HEK293 (cell line): ENCODE data around the gene PROK1.

Source experiments
- CTCF ChIA-PET: fragments of 350-600 bp; formaldehyde crosslinking; extraction: SDS; loops from one replicate; lab custom pipeline; 2021; ENCODE audit warnings: antibody characterized with exemption; lab: Yijun Ruan, JAX
- POLR2A ChIA-PET: fragments of 300-600 bp; formaldehyde crosslinking; extraction: SDS; loops from one replicate; lab custom pipeline; 2020; ENCODE audit warnings: antibody characterized with exemption, inconsistent platforms; lab: Yijun Ruan, JAX
- H3K27ac ChIP-seq: fragments of 200-500 bp; sonication (Bioruptor generic); 2 replicates; pipeline ENCODE4 v1.5.1; 2014; ENCODE audit warnings: low read depth, low read length, control low read depth, inconsistent platforms; ENCODE audit errors: extremely low read depth
- H3K36me3 ChIP-seq, 2 experiments: fragments of 200-500 bp in 1 of 2; sonication (Bioruptor generic) in 1 of 2; 1 replicate in 1 of 2; 2 replicates in 1 of 2; pipeline ENCODE4 v1.5.1; 2014 to 2017; ENCODE audit warnings: inconsistent platforms in 2 of 2, low read length in 2 of 2; ENCODE audit not compliant: control insufficient read depth in 2 of 2, insufficient read depth in 1 of 2
- H3K4me1 ChIP-seq: fragments of 200-500 bp; sonication (Bioruptor generic); 2 replicates; pipeline ENCODE4 v1.5.1; 2014; ENCODE audit warnings: mild to moderate bottlenecking, low read length, inconsistent platforms; ENCODE audit not compliant: control insufficient read depth, insufficient read depth
- H3K4me3 ChIP-seq: 2 replicates; pipeline ENCODE4 v1.5.1; 2011; ENCODE audit warnings: low read depth, mild to moderate bottlenecking, control low read depth, low read length, moderate library complexity
- H3K9me3 ChIP-seq: fragments of 200-500 bp; sonication (Bioruptor generic); 2 replicates; pipeline ENCODE4 v1.5.1; 2014; ENCODE audit warnings: low read depth, low read length, inconsistent platforms; ENCODE audit not compliant: control insufficient read depth, insufficient read depth
- ATF2 ChIP-seq: fragments of 450-650 bp; formaldehyde crosslinking; IDR thresholded peaks from 2 replicates; pipeline ENCODE4 v1.5.1; 2016; ENCODE audit warnings: missing biosample characterization, missing genetic modification characterization, low read depth
- EGR2 ChIP-seq: fragments of 450-650 bp; formaldehyde crosslinking; IDR thresholded peaks from 2 replicates; pipeline ENCODE4 v1.5.1; 2016; ENCODE audit warnings: low read depth, missing biosample characterization, missing genetic modification characterization
- FEZF1 ChIP-seq: fragments of 450-650 bp; formaldehyde crosslinking; IDR thresholded peaks from 2 replicates; pipeline ENCODE4 v1.5.1; 2016; ENCODE audit warnings: missing biosample characterization, missing genetic modification characterization
- GLIS1 ChIP-seq: fragments of 450-650 bp; formaldehyde crosslinking; IDR thresholded peaks from 2 replicates; pipeline ENCODE4 v1.5.1; 2016; ENCODE audit warnings: missing biosample characterization, missing genetic modification characterization
- KLF7 ChIP-seq: fragments of 450-650 bp; formaldehyde crosslinking; IDR thresholded peaks from 2 replicates; pipeline ENCODE4 v1.5.1; 2016; ENCODE audit warnings: missing biosample characterization, missing genetic modification characterization, borderline replicate concordance
- KLF8 ChIP-seq: fragments of 450-650 bp; formaldehyde crosslinking; IDR thresholded peaks from 2 replicates; pipeline ENCODE4 v1.5.1; 2016; ENCODE audit warnings: missing biosample characterization, missing genetic modification characterization
- OVOL3 ChIP-seq: fragments of 450-650 bp; formaldehyde crosslinking; IDR thresholded peaks from 2 replicates; pipeline ENCODE4 v1.5.1; 2016; ENCODE audit warnings: missing biosample characterization, missing genetic modification characterization
- TCF7L2 ChIP-seq: IDR thresholded peaks from 2 replicates; pipeline ENCODE4 v1.6.1; 2011; ENCODE audit warnings: low read depth, mild to moderate bottlenecking, inconsistent platforms, low read length, moderate library complexity, borderline replicate concordance
- YY1 ChIP-seq: fragments of 450-650 bp; formaldehyde crosslinking; IDR thresholded peaks from 2 replicates; pipeline ENCODE4 v1.5.1; 2018; ENCODE audit warnings: missing biosample characterization, missing genetic modification characterization
- ZBTB17 ChIP-seq: fragments of 450-650 bp; formaldehyde crosslinking; IDR thresholded peaks from 2 replicates; pipeline ENCODE4 v1.5.1; 2016; ENCODE audit warnings: missing biosample characterization, missing genetic modification characterization
- ZFHX2 ChIP-seq: fragments of 450-650 bp; formaldehyde crosslinking; conservative IDR thresholded peaks from 2 replicates; pipeline ENCODE4 v1.5.1; 2016; ENCODE audit warnings: missing biosample characterization, missing genetic modification characterization
- ZNF114 ChIP-seq: fragments of 450-650 bp; formaldehyde crosslinking; IDR thresholded peaks from 2 replicates; pipeline ENCODE4 v1.5.0; 2017; ENCODE audit warnings: missing biosample characterization, missing genetic modification characterization
- ZNF146 ChIP-seq: fragments of 450-650 bp; formaldehyde crosslinking; IDR thresholded peaks from 2 replicates; pipeline ENCODE4 v1.5.1; 2016; ENCODE audit warnings: missing biosample characterization, missing genetic modification characterization
- ZNF169 ChIP-seq: fragments of 450-650 bp; formaldehyde crosslinking; IDR thresholded peaks from 2 replicates; pipeline ENCODE4 v1.5.1; 2016; ENCODE audit warnings: missing biosample characterization, missing genetic modification characterization
- ZNF2 ChIP-seq: fragments of 450-650 bp; formaldehyde crosslinking; IDR thresholded peaks from 2 replicates; pipeline ENCODE4 v1.5.1; 2016; ENCODE audit warnings: missing biosample characterization, missing genetic modification characterization
- ZNF211 ChIP-seq: fragments of 450-650 bp; formaldehyde crosslinking; IDR thresholded peaks from 2 replicates; pipeline ENCODE4 v1.5.1; 2016; ENCODE audit warnings: low read depth, missing biosample characterization, missing genetic modification characterization
- ZNF214 ChIP-seq: fragments of 450-650 bp; formaldehyde crosslinking; IDR thresholded peaks from 2 replicates; pipeline ENCODE4 v1.5.1; 2017; ENCODE audit warnings: missing biosample characterization, mild to moderate bottlenecking, missing genetic modification characterization, borderline replicate concordance
- ZNF239 ChIP-seq: fragments of 450-650 bp; formaldehyde crosslinking; IDR thresholded peaks from 2 replicates; pipeline ENCODE4 v1.5.1; 2016; ENCODE audit warnings: missing biosample characterization, missing genetic modification characterization
- ZNF292 ChIP-seq: fragments of 450-650 bp; formaldehyde crosslinking; IDR thresholded peaks from 2 replicates; pipeline ENCODE4 v1.5.1; 2016; ENCODE audit warnings: low read depth, missing biosample characterization, missing genetic modification characterization, borderline replicate concordance
- ZNF324 ChIP-seq: fragments of 450-650 bp; formaldehyde crosslinking; IDR thresholded peaks from 2 replicates; pipeline ENCODE4 v1.5.1; 2016; ENCODE audit warnings: missing biosample characterization, missing genetic modification characterization
- ZNF560 ChIP-seq: fragments of 450-650 bp; formaldehyde crosslinking; IDR thresholded peaks from 2 replicates; pipeline ENCODE4 v1.5.1; 2017; ENCODE audit warnings: missing biosample characterization, missing genetic modification characterization, borderline replicate concordance
- ZNF600 ChIP-seq: fragments of 450-650 bp; formaldehyde crosslinking; IDR thresholded peaks from 2 replicates; pipeline ENCODE4 v1.5.1; 2016; ENCODE audit warnings: missing biosample characterization, missing genetic modification characterization
- ZNF639 ChIP-seq: fragments of 450-650 bp; formaldehyde crosslinking; IDR thresholded peaks from 2 replicates; pipeline ENCODE4 v1.5.1; 2016; ENCODE audit warnings: missing biosample characterization, missing genetic modification characterization
- ZNF791 ChIP-seq: fragments of 450-650 bp; formaldehyde crosslinking; IDR thresholded peaks from 2 replicates; pipeline ENCODE4 v1.5.1; 2016; ENCODE audit warnings: missing biosample characterization, missing genetic modification characterization
- ZNF830 ChIP-seq: fragments of 450-650 bp; IDR thresholded peaks from 2 replicates; pipeline ENCODE4 v1.5.0; 2018; ENCODE audit warnings: missing biosample characterization, missing genetic modification characterization, low read depth, mild to moderate bottlenecking, moderate library complexity
- ZNF837 ChIP-seq: fragments of 450-650 bp; formaldehyde crosslinking; IDR thresholded peaks from 2 replicates; pipeline ENCODE4 v1.5.1; 2016; ENCODE audit warnings: missing biosample characterization, missing genetic modification characterization
- ZSCAN23 ChIP-seq: fragments of 450-650 bp; formaldehyde crosslinking; IDR thresholded peaks from 2 replicates; pipeline ENCODE4 v1.5.1; 2016; ENCODE audit warnings: missing biosample characterization, missing genetic modification characterization
- TF ChIP-seq, protein P1 (sequence below): fragments of 450-650 bp; formaldehyde crosslinking; IDR thresholded peaks from 2 replicates; pipeline ENCODE4 v1.5.1; 2017; ENCODE audit warnings: missing biosample characterization, missing genetic modification characterization
- TF ChIP-seq, protein P2 (sequence below): fragments of 450-650 bp; formaldehyde crosslinking; IDR thresholded peaks from 2 replicates; pipeline ENCODE4 v1.5.1; 2017; ENCODE audit warnings: missing biosample characterization, missing genetic modification characterization
- TF ChIP-seq, protein P3 (sequence below): fragments of 450-650 bp; formaldehyde crosslinking; IDR thresholded peaks from 2 replicates; pipeline ENCODE4 v1.5.1; 2016; ENCODE audit warnings: missing biosample characterization, missing genetic modification characterization

PROK1 gene

DNA sequence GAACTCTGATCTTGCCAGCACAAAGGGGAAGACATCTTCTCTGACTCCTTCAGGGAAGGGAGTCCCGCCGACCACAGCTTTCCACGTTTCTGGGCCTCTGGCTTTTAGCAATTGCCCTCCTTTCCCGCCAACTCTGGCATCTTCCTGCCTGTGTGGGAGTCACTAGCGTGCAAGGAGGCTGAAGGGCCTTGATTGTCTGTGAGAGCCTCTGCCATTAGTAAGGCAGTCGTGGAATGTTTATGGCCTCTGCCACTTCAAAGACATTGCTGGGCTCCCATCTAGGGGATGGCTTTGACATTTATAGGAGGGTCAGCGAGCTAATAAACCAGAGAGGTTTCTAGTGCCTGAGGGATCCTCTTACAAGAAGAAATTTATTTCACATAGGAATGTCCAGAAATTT, 14.3 kb upstream of the PROK1 start:
- Histone ChIP-seq H3K4me1 (no peaks in the 10 kb centered on the region), H3K4me3 (no peak overlapping the region), H3K36me3 (no peaks in the 10 kb centered on the region), H3K27ac (no peak overlapping the region), H3K9me3 (no peaks in the 10 kb centered on the region)
- ChIA-PET POLR2A (interaction anchor here (1.1 kb wide), 1 partner anchor 97 kb away, joined by 5 read pairs; the partner anchor contains the start of gene RBM15), CTCF (interaction anchor here (0.7 to 3.1 kb wide), 3 partner anchors 24 to 228 kb away, joined by 3 to 10 read pairs (median 7); no protein-coding TSS in a partner anchor)
- peak; percentile 57; the same call in 1 of the 2 replicates for TF ChIP-seq EGR2 (tag by site-specific recombination)
- TF ChIP-seq ZBTB17 (tag by site-specific recombination) = peak; percentile 24; the same call in 1 of the 2 replicates
- TF ChIP-seq ZNF324 (tag by site-specific recombination) = no peak
- TF ChIP-seq, protein P1, sequence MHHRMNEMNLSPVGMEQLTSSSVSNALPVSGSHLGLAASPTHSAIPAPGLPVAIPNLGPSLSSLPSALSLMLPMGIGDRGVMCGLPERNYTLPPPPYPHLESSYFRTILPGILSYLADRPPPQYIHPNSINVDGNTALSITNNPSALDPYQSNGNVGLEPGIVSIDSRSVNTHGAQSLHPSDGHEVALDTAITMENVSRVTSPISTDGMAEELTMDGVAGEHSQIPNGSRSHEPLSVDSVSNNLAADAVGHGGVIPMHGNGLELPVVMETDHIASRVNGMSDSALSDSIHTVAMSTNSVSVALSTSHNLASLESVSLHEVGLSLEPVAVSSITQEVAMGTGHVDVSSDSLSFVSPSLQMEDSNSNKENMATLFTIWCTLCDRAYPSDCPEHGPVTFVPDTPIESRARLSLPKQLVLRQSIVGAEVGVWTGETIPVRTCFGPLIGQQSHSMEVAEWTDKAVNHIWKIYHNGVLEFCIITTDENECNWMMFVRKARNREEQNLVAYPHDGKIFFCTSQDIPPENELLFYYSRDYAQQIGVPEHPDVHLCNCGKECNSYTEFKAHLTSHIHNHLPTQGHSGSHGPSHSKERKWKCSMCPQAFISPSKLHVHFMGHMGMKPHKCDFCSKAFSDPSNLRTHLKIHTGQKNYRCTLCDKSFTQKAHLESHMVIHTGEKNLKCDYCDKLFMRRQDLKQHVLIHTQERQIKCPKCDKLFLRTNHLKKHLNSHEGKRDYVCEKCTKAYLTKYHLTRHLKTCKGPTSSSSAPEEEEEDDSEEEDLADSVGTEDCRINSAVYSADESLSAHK (tag by site-specific recombination) = peak; percentile 53; the same call in 1 of the 2 replicates
- TF ChIP-seq, protein P2, sequence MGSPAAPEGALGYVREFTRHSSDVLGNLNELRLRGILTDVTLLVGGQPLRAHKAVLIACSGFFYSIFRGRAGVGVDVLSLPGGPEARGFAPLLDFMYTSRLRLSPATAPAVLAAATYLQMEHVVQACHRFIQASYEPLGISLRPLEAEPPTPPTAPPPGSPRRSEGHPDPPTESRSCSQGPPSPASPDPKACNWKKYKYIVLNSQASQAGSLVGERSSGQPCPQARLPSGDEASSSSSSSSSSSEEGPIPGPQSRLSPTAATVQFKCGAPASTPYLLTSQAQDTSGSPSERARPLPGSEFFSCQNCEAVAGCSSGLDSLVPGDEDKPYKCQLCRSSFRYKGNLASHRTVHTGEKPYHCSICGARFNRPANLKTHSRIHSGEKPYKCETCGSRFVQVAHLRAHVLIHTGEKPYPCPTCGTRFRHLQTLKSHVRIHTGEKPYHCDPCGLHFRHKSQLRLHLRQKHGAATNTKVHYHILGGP (tag by site-specific recombination) = no peak
- no peak for TF ChIP-seq ZNF214
- TF ChIP-seq ZNF830 (tag by site-specific recombination) = no peak
- TF ChIP-seq KLF8 (tag by site-specific recombination) = no peak
- TF ChIP-seq KLF7 (tag by site-specific recombination) = no peak
- peak; percentile 42; the same call in 1 of the 2 replicates for TF ChIP-seq TCF7L2
- TF ChIP-seq ZNF211 (tag by site-specific recombination) = no peak
- TF ChIP-seq ZFHX2 (tag by site-specific recombination) = peak; percentile 80
- no peak for TF ChIP-seq ZNF791 (tag by site-specific recombination)
- TF ChIP-seq ZSCAN23 = no peak
- no peak for TF ChIP-seq ZNF114 (tag by site-specific recombination)
- TF ChIP-seq ZNF639 (tag by site-specific recombination) = no peak
- TF ChIP-seq ZNF169 (tag by site-specific recombination) = no peak
- TF ChIP-seq OVOL3 (tag by site-specific recombination) = no peak
- no peak for TF ChIP-seq ZNF837 (tag by site-specific recombination)
- TF ChIP-seq ZNF560 (tag by site-specific recombination) = no peak
- no peak for TF ChIP-seq ATF2 (tag by site-specific recombination)
- TF ChIP-seq ZNF239 = no peak
- TF ChIP-seq ZNF2 (tag by site-specific recombination) = no peak
- TF ChIP-seq GLIS1 (tag by site-specific recombination) = peak; percentile 25; the same call in 1 of the 2 replicates
- no peak for TF ChIP-seq ZNF146 (tag by site-specific recombination)
- peak; percentile 45; the same call in 1 of the 2 replicates for TF ChIP-seq FEZF1 (tag by site-specific recombination)
- no peak for TF ChIP-seq ZNF292 (tag by site-specific recombination)
- no peak for TF ChIP-seq ZNF600 (tag by site-specific recombination)
- no peak for TF ChIP-seq YY1 (tag by site-specific recombination)
- TF ChIP-seq, protein P3, sequence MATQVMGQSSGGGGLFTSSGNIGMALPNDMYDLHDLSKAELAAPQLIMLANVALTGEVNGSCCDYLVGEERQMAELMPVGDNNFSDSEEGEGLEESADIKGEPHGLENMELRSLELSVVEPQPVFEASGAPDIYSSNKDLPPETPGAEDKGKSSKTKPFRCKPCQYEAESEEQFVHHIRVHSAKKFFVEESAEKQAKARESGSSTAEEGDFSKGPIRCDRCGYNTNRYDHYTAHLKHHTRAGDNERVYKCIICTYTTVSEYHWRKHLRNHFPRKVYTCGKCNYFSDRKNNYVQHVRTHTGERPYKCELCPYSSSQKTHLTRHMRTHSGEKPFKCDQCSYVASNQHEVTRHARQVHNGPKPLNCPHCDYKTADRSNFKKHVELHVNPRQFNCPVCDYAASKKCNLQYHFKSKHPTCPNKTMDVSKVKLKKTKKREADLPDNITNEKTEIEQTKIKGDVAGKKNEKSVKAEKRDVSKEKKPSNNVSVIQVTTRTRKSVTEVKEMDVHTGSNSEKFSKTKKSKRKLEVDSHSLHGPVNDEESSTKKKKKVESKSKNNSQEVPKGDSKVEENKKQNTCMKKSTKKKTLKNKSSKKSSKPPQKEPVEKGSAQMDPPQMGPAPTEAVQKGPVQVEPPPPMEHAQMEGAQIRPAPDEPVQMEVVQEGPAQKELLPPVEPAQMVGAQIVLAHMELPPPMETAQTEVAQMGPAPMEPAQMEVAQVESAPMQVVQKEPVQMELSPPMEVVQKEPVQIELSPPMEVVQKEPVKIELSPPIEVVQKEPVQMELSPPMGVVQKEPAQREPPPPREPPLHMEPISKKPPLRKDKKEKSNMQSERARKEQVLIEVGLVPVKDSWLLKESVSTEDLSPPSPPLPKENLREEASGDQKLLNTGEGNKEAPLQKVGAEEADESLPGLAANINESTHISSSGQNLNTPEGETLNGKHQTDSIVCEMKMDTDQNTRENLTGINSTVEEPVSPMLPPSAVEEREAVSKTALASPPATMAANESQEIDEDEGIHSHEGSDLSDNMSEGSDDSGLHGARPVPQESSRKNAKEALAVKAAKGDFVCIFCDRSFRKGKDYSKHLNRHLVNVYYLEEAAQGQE (tag by site-specific recombination) = no peak
